ENCODE results near the gene FAM25G.

The FAM25G gene

GRCh38 chr10:47445720-47446119 is 45.8 kb downstream of the FAM25G start:
- no peak for DNase-seq

DNA sequence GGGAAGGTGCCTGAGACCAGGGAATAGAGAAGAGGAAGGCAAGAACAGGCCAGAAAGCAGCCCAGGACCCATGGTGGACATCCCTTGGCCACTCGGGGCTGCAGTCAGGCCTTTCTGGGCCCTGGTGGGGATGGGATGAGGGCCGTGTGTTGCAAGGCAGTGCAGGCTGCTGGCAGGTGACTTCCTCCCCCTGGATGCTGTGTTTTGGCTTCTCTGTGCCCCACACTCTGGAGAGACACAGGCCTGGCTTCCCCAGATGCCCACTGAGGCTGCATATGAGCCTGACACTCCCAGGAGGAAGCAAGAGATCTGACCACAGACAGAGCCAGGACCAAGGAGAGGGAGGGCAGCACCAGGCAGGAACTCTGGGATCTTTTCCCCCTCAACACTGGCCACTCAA is 47.5 kb downstream of the FAM25G start:
- no peak for DNase-seq

- no peak for DNase-seq
Measured at GRCh38 chr10:47443145-47443544, 48.4 kb downstream of the FAM25G start.

GRCh38 chr10:47442351-47442750 is 49.1 kb downstream of the FAM25G start:
- DNase-seq, result no peak

- DNase-seq, result no peak
Measured at GRCh38 chr10:47441938-47442337, 49.6 kb downstream of the FAM25G start.

DNA sequence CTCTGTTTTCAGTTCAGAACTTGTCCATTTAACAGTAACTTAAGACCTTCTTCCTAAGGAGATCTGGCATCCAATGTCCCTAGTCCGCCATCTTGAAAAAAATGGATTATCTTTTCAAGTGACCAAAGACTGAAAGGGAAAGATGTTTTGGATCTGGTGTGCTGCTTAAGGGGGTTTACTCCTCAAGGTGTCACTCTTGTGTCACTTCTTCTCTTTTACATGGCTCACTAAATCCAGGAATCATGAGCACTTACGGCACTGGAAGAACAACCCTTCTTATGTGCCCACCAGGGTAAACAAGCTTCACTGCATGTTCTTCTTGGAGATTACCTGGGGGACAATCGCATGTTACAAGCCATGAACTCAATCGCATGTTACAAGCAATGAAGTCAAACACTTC is 51.3 kb downstream of the FAM25G start:
- no peak for DNase-seq

DNA sequence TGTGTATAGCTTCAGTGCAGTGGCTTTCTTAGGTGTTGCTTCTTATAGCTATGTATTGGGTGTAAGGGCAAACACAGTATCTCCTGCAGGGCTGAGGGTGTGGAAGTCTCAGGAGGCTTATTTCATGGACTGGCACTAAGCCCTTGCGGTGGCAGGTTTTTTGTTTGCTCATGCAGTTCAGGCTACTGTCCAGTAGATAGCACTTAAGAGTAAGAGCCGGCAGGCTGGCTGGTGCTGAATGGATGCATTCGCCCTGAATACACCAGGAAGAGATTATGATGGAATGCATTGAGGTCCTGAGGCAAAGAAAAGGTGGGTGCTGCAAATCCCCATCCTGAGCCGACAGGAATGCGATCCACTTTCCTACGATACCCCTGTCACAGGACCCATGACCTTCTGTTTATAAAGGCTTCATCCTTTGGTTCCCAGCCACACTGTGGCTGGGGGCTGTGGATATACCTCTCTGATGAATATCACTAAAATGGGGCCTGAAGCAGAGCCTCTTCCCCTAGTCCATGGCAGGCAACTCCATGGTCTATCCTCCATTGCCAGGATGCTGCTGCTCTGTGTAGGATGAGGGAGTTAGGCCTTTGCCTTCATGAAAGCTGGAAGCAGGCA is 52.5 kb downstream of the FAM25G start:
- peak; percentile 33 for DNase-seq
